ENCODE results near the gene SNTG2. TPM values are rescaled to one million over a fixed set of nuclear protein-coding genes. Genes with fewer than 3 reads are reported as not detected.

SNTG2 gene
- total RNA-seq, 1 experiment from 2014 or later, result not detected

DNA sequence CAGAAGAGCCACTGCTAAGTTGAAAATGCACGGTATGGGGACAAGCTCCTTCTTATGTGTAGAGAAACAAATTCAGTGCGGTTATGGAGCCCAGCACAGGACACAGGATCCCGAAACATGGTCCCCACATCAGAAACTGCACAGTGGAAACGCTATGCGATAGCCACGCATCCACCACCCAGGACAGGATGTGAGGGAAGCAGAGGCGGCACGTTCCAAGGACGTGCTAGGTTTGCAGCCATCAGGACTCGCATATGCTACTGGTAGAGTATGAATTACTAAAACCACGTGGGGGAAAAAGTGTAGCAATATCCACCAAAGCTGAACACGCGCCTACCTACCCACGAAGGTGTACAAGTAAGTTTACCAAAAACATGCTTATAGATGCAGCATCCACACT lies 34.7 kb upstream of the SNTG2 start:
- Mint-ChIP-seq H3K36me3 (ENCODE audit: insufficient read depth, unreplicated experiment) (no peaks in the 10 kb centered on the region), H3K27ac (ENCODE audit: unreplicated experiment) (no peak overlapping the region), H3K4me1 (ENCODE audit: low read depth, unreplicated experiment) (no peaks in the 10 kb centered on the region), H3K27me3 (ENCODE audit: insufficient read depth, unreplicated experiment) (no peaks in the 10 kb centered on the region), H3K4me3 (ENCODE audit: unreplicated experiment) (no peak overlapping the region), H3K9me3 (ENCODE audit: unreplicated experiment) (no peaks in the 10 kb centered on the region)
- POLR2A ChIA-PET, result no interaction called here
- CTCF ChIA-PET, result no interaction called here
- Histone ChIP-seq H3K4me3 (ENCODE audit: low read depth, low read length) (no peak overlapping the region), H3K36me3 (ENCODE audit: control insufficient read depth, insufficient read depth, low read length) (no peaks in the 10 kb centered on the region), H3K9me3 (no peaks in the 10 kb centered on the region), H3K27me3 (replicated peaks; ENCODE audit: control insufficient read depth, insufficient read depth, low read length) (no peaks in the 10 kb centered on the region), H3K4me1 (no peaks in the 10 kb centered on the region)
- TF ChIP-seq, protein P1, sequence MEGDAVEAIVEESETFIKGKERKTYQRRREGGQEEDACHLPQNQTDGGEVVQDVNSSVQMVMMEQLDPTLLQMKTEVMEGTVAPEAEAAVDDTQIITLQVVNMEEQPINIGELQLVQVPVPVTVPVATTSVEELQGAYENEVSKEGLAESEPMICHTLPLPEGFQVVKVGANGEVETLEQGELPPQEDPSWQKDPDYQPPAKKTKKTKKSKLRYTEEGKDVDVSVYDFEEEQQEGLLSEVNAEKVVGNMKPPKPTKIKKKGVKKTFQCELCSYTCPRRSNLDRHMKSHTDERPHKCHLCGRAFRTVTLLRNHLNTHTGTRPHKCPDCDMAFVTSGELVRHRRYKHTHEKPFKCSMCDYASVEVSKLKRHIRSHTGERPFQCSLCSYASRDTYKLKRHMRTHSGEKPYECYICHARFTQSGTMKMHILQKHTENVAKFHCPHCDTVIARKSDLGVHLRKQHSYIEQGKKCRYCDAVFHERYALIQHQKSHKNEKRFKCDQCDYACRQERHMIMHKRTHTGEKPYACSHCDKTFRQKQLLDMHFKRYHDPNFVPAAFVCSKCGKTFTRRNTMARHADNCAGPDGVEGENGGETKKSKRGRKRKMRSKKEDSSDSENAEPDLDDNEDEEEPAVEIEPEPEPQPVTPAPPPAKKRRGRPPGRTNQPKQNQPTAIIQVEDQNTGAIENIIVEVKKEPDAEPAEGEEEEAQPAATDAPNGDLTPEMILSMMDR (IDR thresholded peaks at IDR 0.05; ENCODE audit: insufficient read depth in 1 of 2, low read depth in 1 of 2, low read length in 1 of 2, severe bottlenecking in 1 of 2, unreplicated experiment in 1 of 2), result no peak
- BruUV-seq (replicated peaks), result no TSS peak
- DNase-seq, result no peak
- intact Hi-C loops (cut with micrococcal nuclease; ENCODE audit: unreplicated experiment), result no loop called here

DNA sequence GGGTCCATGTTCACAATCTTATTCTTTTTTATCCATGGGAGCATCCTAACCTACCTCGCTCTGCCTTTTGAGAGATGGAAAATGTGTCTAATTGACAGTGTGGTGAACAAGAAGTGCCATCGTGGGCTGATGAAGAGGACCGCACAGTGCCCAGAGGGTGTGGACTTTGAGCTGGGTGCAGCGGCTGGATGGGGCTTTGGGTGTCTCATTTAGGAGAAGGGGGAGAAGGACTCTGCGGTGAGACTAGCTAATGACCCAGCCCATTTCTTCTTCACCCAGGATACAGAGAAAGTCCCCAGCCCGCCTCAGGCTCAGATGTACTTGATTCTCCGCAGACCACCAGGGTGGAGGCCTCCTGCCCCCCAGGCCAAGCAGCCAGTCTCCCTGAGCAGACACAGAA lies 33.7 kb upstream of the SNTG2 start:
- no peaks in the 10 kb centered on the region for H3K36me3 Mint-ChIP-seq (ENCODE audit: insufficient read depth, unreplicated experiment)

DNA sequence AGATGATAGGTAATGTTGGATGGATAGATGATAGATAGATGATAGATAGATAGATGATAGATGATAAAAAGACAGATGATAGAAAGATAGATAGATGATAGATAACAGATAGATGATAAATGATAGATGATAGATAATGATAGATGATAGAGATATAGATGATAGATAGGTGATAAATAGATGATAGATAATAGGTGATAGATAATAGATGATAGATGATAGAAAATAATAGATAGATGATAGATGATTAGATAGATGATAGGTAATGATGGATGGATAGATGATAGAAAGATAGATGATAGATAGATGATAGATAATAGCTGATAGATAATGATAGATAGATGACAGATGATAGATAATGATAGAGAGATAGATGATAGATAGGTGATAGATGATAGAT lies 31.0 kb upstream of the SNTG2 start:
- no peak for DNase-seq
- Mint-ChIP-seq H3K4me3 (ENCODE audit: unreplicated experiment) (no peak overlapping the region), H3K27ac (ENCODE audit: unreplicated experiment) (no peak overlapping the region), H3K27me3 (ENCODE audit: insufficient read depth, unreplicated experiment) (no peaks in the 10 kb centered on the region), H3K4me1 (ENCODE audit: low read depth, unreplicated experiment) (no peaks in the 10 kb centered on the region), H3K36me3 (ENCODE audit: insufficient read depth, unreplicated experiment) (no peaks in the 10 kb centered on the region), H3K9me3 (ENCODE audit: unreplicated experiment) (no peaks in the 10 kb centered on the region)
- intact Hi-C loops (cut with micrococcal nuclease; ENCODE audit: unreplicated experiment), result no loop called here
- TF ChIP-seq, protein P1 (IDR thresholded peaks at IDR 0.05; ENCODE audit: insufficient read depth in 1 of 2, low read depth in 1 of 2, low read length in 1 of 2, severe bottlenecking in 1 of 2, unreplicated experiment in 1 of 2), result no peak
- Histone ChIP-seq H3K27me3 (replicated peaks; ENCODE audit: control insufficient read depth, insufficient read depth, low read length) (no peaks in the 10 kb centered on the region), H3K36me3 (ENCODE audit: control insufficient read depth, insufficient read depth, low read length) (no peaks in the 10 kb centered on the region), H3K4me1 (no peaks in the 10 kb centered on the region), H3K9me3 (no peaks in the 10 kb centered on the region), H3K4me3 (ENCODE audit: low read depth, low read length) (no peak overlapping the region)
- BruUV-seq (replicated peaks), result no TSS peak
- CTCF ChIA-PET, result no interaction called here
- POLR2A ChIA-PET, result no interaction called here

More for the DNA sequence above, 33.7 kb upstream of the SNTG2 start:
- H3K4me3 Mint-ChIP-seq (ENCODE audit: unreplicated experiment), result no peak overlapping the region
- TF ChIP-seq, protein P1 (IDR thresholded peaks at IDR 0.05; ENCODE audit: insufficient read depth in 1 of 2, low read depth in 1 of 2, low read length in 1 of 2, severe bottlenecking in 1 of 2, unreplicated experiment in 1 of 2), result no peak
- H3K36me3 ChIP-seq (ENCODE audit: control insufficient read depth, insufficient read depth, low read length), result no peaks in the 10 kb centered on the region
- no peaks in the 10 kb centered on the region for H3K4me1 ChIP-seq
- DNase-seq, result no peak
- intact Hi-C loops (cut with micrococcal nuclease; ENCODE audit: unreplicated experiment), result no loop called here
- ChIA-PET CTCF (no interaction called here), POLR2A (no interaction called here)
- H3K4me1 Mint-ChIP-seq (ENCODE audit: low read depth, unreplicated experiment), result no peaks in the 10 kb centered on the region
- H3K9me3 Mint-ChIP-seq (ENCODE audit: unreplicated experiment), result no peaks in the 10 kb centered on the region
- no peak overlapping the region for H3K27ac Mint-ChIP-seq (ENCODE audit: unreplicated experiment)
- H3K27me3 ChIP-seq (replicated peaks; ENCODE audit: control insufficient read depth, insufficient read depth, low read length), result no peaks in the 10 kb centered on the region
- no peak overlapping the region for H3K4me3 ChIP-seq (ENCODE audit: low read depth, low read length)
- no TSS peak for BruUV-seq (replicated peaks)
- no peaks in the 10 kb centered on the region for H3K9me3 ChIP-seq
- H3K27me3 Mint-ChIP-seq (ENCODE audit: insufficient read depth, unreplicated experiment), result no peaks in the 10 kb centered on the region
